HFFc6 (cell line): ENCODE results near the gene ZNF331. TPM values are rescaled to one million over a fixed set of nuclear protein-coding genes. Genes with fewer than 3 reads are reported as not detected.

Source experiments
- DNase-seq: peaks from one replicate; pipeline ENCODE4 v3.0.0-alpha.2; 2018
- H3K27ac Mint-ChIP-seq: 2 replicates; pipeline ENCODE4 v1.8.0; 2020; ENCODE audit warnings: mild to moderate bottlenecking, mixed read lengths
- H3K27me3 Mint-ChIP-seq: 2 replicates; pipeline ENCODE4 v1.8.0; 2021; ENCODE audit warnings: mild to moderate bottlenecking, moderate library complexity, mixed read lengths; ENCODE audit not compliant: insufficient read depth
- H3K36me3 Mint-ChIP-seq: 2 replicates; pipeline ENCODE4 v1.8.0; 2021; ENCODE audit warnings: low read depth, mixed read lengths
- H3K4me1 Mint-ChIP-seq: 2 replicates; pipeline ENCODE4 v1.8.0; 2020; ENCODE audit warnings: low read depth, mixed read lengths
- H3K4me3 Mint-ChIP-seq: 2 replicates; pipeline ENCODE4 v1.8.0; 2020; ENCODE audit warnings: mild to moderate bottlenecking, moderate library complexity, mixed read lengths
- H3K9me3 Mint-ChIP-seq: 2 replicates; pipeline ENCODE4 v1.8.0; 2020; ENCODE audit warnings: mild to moderate bottlenecking, mixed read lengths
- CTCF ChIP-seq: fragments of 200-600 bp; sonication (generic); IDR thresholded peaks from 2 replicates; pipeline ENCODE4 v1.5.0; 2021; ENCODE audit warnings: antibody characterized with exemption, mild to moderate bottlenecking
- total RNA-seq, 6 experiments: library from RNA; stranded (reverse); fragmentation: NEBNext Ultra II Directional; extraction: Animal tissue kit (Norgen Biotek cat#: 25700); gene quantifications; 2 replicates in 1 of 6; 3 replicates in 5 of 6; pipeline ENCODE4 v1.2.3, GENCODE V29; 2021

ZNF331 gene
- total RNA-seq, 6 experiments from 2014 or later, result 9.8 to 13.0 (median 11.3) TPM

- H3K36me3 Mint-ChIP-seq, result peaks cover 36% of the 10 kb centered on the region
- peak overlapping the region; percentile 91 for H3K4me3 Mint-ChIP-seq
- DNase-seq, result no peak
- no peaks in the 10 kb centered on the region; the same call in 1 of the 2 replicates for H3K27me3 Mint-ChIP-seq
- H3K27ac Mint-ChIP-seq, result peak overlapping the region; percentile 91; the same call in 1 of the 2 replicates
- H3K4me1 Mint-ChIP-seq, result peaks cover 20% of the 10 kb centered on the region
- H3K9me3 Mint-ChIP-seq, result no peaks in the 10 kb centered on the region
- TF ChIP-seq CTCF, result no peak
Observed at GRCh38 chr19:53555352-53555751, 17.4 kb downstream of the ZNF331 start.

DNA sequence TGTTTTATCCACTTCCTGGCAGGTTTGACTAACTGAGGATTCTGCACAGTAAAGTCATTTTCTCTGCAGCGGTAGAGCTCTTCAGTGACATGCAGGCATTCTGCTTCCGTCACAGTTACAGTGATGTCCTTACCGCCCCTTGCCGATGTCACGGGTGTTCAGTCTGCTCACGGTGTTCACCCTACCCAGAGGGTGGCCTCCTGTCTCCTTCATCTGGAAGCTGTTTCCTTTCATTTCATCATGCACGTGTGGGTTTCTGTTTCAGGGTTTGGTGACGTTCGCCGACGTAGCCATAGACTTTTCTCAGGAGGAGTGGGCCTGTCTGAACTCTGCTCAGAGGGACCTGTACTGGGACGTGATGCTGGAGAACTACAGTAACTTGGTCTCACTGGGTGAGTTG lies 33.4 kb downstream of the ZNF331 start:
- Mint-ChIP-seq H3K27ac (no peak overlapping the region), H3K4me1 (no peaks in the 10 kb centered on the region), H3K4me3 (no peak overlapping the region), H3K9me3 (peaks cover 31% of the 10 kb centered on the region), H3K27me3 (no peaks in the 10 kb centered on the region), H3K36me3 (peaks cover 78% of the 10 kb centered on the region)
- TF ChIP-seq CTCF, result no peak
- DNase-seq, result no peak

- H3K36me3 Mint-ChIP-seq, result peaks cover 81% of the 10 kb centered on the region
- H3K27ac Mint-ChIP-seq, result no peak overlapping the region
- DNase-seq, result no peak
- no peaks in the 10 kb centered on the region for H3K4me1 Mint-ChIP-seq
- TF ChIP-seq CTCF, result no peak
- peaks cover 78% of the 10 kb centered on the region for H3K9me3 Mint-ChIP-seq
- peaks cover 4% of the 10 kb centered on the region; the same call in 1 of the 2 replicates for H3K27me3 Mint-ChIP-seq
- H3K4me3 Mint-ChIP-seq, result no peak overlapping the region
Observed at GRCh38 chr19:53576941-53577653, 39.2 kb downstream of the ZNF331 start.

DNA sequence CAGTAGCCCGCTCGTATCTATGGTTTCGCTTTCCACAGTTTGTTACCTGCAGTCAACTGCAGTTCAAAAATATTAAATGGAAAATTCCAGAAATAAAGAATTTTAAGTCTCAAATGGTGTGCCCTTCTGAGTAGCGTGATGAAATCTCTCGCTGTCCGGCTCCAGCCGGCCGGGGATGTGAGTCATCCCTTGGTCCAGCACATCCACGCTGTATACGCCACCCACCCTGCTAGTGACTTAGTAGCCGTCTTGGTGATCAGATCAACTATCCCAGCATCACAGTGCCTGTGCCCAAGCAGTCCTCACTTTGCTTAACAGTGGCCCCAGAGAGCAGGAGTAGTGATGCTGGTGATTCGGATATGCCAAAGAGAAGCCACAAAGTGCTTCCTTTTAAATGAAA lies 40.0 kb downstream of the ZNF331 start:
- TF ChIP-seq CTCF, result no peak
- Mint-ChIP-seq H3K36me3 (peaks cover 72% of the 10 kb centered on the region), H3K9me3 (peaks cover 79% of the 10 kb centered on the region), H3K27me3 (peaks cover 4% of the 10 kb centered on the region; the same call in 1 of the 2 replicates), H3K4me3 (no peak overlapping the region), H3K4me1 (no peaks in the 10 kb centered on the region), H3K27ac (no peak overlapping the region)
- DNase-seq, result no peak

- peaks cover 59% of the 10 kb centered on the region for H3K36me3 Mint-ChIP-seq
- peaks cover 82% of the 10 kb centered on the region for H3K9me3 Mint-ChIP-seq
- H3K27ac Mint-ChIP-seq, result no peak overlapping the region
- DNase-seq, result no peak
- H3K4me1 Mint-ChIP-seq, result no peaks in the 10 kb centered on the region
- TF ChIP-seq CTCF, result no peak
- H3K27me3 Mint-ChIP-seq, result peaks cover 4% of the 10 kb centered on the region; the same call in 1 of the 2 replicates
- H3K4me3 Mint-ChIP-seq, result no peak overlapping the region
Observed at GRCh38 chr19:53579518-53579917, 41.6 kb downstream of the ZNF331 start.
